GM18511 (cell line): ENCODE results near the gene PABPC1L2B.
"Not testable (repeated sequence)": the region's sequence is repeated elsewhere in the genome, so short reads cannot be mapped to it uniquely, and the experiment has no call there.

Experiments used
- ATAC-seq: cut with Tn5 transposase; IDR thresholded peaks from one replicate; pipeline ENCODE4 v1.9.1; 2021; ENCODE audit warnings: mild to moderate bottlenecking, moderate library complexity; ENCODE audit not compliant: unreplicated experiment

PABPC1L2B gene

DNA sequence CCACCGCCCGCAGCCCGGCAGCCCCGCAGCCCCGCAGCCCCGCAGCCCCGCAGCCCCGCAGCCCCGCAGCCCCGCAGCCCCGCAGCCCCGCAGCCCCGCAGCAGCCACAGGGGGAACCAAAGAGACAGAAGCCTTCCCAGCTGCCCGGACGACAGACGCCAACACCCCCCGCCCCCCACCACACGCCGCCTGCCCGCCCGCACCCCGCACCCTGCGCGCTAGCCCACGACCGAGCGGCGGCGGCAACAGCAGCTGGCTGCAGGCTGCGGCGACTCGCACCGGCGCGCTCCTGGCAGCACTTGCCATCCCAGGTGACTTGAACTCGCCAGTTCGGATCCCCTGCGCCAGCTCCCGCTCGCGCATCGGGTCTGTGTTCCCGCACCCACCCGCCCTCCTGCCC, at the start of gene PABPC1L2B:
PABPC1L2B (plus strand) TSS at position 207 of the 400 bp plus-strand sequence. CDS start 704 bp downstream, outside the sequence.
- not testable (repeated sequence) for ATAC-seq

DNA sequence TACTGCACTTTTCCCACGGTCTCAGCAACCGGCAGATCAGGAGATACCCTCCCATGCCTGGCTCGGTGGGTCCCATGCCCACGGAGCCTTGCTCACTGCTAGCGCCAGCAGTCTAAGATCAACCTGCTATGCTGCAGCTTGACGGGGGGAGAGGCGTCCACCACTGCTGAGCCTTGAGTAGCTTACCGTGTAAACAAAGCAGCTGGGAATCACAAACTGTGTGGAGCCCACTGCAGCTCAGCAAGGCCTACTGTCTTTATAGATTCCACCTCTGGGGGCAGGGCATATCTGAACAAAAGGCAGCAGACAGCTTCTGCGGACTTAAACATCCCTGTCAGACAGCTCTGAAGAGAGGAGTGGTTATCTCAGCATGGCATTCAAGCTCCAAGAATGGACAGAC, 42.8 kb upstream of the PABPC1L2B start:
- ATAC-seq, result not testable (repeated sequence)

DNA sequence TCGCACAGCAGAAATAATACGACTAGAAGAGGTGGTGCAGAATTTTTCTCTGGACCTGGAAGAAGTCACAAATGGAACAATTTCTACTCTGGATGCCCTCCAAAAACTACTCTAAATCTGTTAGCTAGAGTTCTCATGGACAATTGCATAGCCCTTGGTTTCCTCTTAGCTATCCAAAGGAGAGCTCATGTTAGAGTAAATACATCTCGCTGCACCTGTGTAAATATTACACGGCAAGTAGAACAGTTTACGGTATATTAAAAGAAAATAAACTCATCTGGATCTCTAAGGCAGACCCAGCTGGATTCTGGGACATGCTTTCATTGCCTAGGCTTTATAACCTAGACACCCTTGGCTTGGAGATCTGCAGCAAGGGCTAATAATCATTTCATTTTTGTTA, 30.9 kb upstream of the PABPC1L2B start:
- ATAC-seq, result not testable (repeated sequence)

DNA sequence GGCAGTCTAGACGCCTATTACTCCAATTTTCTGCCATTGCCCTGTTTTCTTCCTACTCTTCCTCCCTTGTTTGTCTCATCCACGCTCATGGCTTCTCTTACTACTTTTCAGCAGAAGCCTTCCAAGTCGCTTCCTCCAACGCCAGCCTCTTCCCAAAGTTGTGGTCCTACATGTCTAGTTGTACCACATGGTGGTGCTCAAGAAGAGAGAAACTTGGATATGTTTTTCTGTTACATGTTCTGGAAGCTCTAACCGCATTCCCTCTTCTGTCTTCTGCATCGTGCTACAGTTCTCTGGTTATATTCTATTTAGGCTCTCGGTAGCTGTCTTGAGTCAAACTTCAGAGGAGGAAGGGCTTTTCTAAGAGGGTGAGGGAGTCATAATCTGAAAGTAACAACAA, 27.9 kb upstream of the PABPC1L2B start:
- not testable (repeated sequence) for ATAC-seq

DNA sequence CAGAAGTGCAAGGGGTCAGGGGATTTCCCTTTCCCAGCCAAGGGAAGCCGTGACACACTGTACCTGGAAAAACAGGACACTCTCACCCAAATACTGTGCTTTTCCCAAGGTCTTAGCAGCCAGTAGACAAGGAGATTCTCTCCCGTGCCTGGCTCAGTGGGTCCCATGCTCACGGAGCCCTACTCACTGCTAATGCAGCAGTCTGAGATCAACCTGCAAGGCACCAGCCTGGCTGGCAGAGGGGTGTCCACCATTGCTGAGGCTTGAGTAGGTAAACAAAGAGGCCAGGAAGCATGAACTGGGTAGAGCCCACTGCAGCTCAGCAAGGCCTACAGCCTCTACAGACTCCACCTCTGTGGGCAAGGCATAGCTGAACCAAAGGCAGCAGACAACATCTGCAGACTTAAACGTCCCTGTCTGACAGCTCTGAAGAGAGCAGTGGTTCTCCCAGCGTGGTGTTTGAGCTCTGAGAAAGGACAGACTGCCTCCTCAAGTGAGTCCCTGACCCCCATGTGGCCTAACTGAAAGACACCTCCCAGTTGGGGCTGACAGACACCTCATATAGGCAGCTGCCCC, 21.8 kb upstream of the PABPC1L2B start:
- not testable (repeated sequence) for ATAC-seq

DNA sequence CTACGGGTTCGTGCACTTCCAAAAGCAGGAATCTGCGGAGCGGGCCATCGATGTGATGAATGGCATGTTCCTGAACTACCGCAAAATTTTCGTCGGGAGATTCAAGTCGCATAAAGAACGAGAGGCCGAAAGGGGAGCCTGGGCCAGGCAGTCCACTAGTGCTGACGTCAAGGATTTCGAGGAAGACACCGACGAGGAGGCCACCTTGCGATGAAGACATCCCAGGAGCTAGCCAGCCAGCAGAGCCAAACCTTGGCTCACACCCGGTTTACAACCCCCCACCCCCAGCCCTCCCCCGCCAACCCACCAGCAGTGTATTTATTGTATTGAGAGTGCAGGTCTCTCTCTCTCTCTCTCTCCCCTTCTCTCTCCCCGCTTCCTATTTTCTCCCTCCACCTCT, 1.3 kb downstream of the PABPC1L2B start:
- not testable (repeated sequence) for ATAC-seq

DNA sequence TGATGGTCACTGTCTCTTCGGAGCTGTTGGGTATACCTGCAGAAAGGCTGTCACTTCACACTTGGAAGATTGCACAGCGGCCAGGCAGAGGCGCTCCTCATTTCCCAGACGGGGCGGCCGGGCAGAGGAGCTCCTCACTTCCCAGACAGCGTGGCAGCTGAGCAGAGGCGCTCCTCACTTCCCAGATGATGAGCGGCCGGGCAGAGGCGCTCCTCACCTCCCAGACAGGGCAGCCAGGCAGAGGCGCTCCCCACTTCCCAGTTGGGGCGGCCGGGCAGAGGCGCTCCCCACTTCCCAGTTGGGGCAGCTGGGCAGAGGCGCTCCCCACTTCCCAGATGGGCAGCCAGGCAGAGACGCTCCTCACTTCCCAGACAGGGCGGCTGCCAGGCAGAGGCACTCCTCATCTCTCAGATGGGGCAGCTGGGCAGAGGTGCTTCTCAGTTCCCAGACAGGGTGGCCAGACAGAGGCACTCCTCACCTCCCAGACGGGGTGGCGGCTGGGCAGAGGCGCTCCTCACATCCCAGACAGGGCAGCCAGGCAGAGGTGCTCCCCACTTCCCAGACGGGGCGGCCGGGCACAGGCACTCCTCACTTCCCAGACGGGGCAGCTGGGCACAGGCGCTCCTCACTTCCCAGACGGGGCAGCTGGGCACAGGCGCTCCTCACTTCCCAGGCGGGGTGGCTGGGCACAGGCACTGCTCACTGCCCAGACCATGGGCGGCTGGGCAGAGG, 18.8 kb downstream of the PABPC1L2B start:
- ATAC-seq, result no peak

DNA sequence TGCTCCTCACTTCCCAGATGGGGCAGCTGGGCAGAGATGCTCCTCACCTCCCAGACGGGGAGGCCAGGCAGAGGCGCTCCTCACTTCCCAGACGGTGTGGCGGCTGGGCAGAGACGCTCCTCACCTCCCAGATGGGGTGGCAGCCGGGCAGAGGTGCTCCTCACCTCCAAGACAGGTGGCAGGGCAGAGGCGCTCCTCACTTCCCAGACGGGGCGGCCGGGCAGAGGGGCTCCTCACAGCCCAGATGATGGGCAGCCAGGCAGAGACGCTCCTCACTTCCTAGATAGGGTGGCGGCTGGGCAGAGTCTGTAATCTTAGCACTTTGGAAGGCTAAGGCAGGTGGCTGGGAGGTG, 19.3 kb downstream of the PABPC1L2B start:
- not testable (repeated sequence) for ATAC-seq

DNA sequence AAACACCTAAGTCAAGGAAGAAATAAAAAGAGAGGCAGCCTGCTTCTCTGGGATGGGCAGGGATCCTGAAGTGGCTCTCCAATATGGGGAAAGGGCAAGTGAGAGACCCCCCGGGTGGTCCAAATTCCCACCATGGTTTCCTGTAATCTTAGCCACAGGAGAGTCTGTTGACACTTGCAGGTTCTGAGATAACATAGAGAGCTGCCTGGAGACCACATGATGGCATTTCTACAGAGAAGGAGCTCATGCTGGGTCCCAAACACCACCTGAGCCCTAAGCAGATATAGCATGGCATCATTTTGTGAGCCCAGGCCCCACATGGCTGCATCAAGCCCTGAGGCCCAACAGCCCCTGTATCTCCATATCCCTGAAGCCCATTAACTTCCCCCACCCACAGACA, 26.1 kb downstream of the PABPC1L2B start:
- ATAC-seq, result no peak
